Stimulated activated CD8-positive, alpha-beta memory T cell treated with anti-CD3 and anti-CD28 coated beads, Interleukin-7, amount 100 ng/mL, for 48 hours (primary cell): ENCODE data around the gene NPR1.
"Not testable (repeated sequence)": the region's sequence is repeated elsewhere in the genome, so short reads cannot be mapped to it uniquely, and the experiment has no call there.

ENCODE experiments used
- DNase-seq, 2 donors: peaks; one replicate each; pipeline ENCODE4 v3.0.0-alpha.2; 2020; ENCODE audit warnings: low read depth in 1 of 2; ENCODE audit errors: extremely low read depth in 1 of 2

NPR1 gene

DNA sequence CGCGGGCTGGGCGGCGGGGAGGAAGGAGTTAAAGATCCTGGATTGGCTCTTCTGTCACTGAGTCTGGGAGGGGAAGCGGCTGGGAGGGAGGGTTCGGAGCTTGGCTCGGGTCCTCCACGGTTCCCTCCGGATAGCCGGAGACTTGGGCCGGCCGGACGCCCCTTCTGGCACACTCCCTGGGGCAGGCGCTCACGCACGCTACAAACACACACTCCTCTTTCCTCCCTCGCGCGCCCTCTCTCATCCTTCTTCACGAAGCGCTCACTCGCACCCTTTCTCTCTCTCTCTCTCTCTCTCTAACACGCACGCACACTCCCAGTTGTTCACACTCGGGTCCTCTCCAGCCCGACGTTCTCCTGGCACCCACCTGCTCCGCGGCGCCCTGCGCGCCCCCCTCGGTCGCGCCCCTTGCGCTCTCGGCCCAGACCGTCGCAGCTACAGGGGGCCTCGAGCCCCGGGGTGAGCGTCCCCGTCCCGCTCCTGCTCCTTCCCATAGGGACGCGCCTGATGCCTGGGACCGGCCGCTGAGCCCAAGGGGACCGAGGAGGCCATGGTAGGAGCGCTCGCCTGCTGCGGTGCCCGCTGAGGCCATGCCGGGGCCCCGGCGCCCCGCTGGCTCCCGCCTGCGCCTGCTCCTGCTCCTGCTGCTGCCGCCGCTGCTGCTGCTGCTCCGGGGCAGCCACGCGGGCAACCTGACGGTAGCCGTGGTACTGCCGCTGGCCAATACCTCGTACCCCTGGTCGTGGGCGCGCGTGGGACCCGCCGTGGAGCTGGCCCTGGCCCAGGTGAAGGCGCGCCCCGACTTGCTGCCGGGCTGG, at the start of gene NPR1:
TSS of gene NPR1 (plus strand) at position 170 of the 818 bp plus-strand sequence. CDS start at position 591, 421 bp downstream.
- DNase-seq = no peak

- no peak for DNase-seq
These were observed 49.2 kb upstream of the NPR1 start for GRCh38 chr1:153629343-153629665.

DNA sequence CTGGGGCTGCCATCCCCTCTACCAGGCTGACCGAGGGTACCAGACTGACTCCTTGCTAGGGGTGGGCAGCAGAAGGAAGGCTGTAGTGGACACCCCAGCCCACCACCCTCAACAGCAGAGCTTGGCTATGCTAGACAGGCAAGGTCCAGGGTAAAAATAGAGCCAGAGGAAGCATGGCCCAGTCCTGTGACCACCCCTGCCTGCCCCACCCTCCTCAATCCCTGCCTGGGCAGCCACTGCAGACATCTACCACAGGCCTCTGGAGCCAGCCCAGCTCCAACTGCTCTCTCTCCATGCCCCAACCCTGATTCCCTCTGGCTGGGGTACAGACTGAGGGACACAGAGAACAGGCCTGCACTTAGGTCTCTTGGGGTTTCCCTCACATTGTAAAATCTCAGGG, 48.5 kb upstream of the NPR1 start:
- DNase-seq = no peak

GRCh38 chr1:153630384-153630783, 48.1 kb upstream of the NPR1 start:
- DNase-seq = no peak

DNA sequence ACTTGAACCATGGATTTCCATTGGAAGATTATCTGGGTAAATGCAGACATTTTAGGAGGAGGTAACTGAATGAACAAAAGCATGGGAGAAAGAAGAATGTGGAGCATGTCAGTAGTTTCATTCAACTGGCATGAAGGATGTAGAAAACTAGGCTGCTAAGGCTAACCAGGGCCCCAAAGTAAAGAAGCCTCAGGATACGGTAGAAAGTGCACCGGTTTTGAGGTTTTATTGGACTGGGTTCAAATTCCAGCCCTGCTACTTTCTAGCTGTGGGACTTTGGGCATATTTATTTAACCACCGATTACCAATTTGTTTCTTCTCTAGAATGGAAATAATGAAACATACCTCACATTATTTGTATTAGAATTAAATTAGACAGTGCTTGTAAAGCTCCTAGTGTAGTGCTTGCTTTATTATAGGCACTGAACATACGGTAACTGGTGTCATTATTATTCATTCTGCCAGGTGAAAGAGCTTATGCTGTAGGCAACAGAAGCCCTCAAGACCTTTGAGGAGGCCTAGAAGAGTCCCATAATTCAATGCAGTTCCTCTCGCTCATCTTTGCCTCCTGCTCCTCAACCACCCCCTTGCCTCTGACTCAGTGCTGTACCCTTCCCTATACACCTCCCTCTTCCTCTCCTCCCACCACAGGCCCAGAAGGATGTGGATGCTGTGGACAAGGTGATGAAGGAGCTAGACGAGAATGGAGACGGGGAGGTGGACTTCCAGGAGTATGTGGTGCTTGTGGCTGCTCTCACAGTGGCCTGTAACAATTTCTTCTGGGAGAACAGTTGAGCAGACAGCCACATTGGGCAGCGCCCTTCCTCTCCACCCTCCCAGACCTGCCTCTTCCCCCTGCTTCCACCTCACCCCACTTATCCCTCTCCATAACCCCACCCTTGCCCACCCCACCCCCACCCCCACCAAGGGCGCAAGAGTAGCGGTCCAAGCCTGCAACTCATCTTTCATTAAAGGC, 47.2 kb upstream of the NPR1 start:
- no peak for DNase-seq

DNA sequence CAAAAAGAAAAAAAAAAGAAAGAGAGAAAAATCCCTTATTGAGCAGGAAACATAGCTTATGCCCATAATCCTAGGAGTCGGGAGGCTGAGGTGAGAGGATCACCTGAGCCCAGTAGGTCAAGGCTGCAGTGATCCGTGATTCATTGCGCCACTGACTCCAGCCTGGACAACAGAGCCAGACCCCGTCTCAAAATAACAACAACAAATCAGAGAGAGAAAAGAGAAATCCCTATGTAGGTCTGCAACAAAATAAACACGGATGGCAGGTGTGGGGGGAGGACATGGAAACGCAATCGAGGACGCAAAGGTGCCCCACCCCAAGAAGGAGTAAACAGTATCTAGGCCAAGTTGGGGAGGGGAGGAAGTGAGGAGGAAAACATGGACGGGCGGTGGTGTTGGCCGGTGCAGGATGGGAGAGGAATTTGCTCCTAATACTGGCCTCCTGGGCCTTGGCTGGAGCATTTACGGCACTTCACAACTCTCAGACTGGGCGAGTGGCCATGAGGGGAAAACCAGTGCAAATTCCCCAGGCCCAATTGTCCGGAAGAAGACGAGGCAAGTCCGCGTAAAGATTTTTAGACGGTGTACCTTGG, 45.2 kb upstream of the NPR1 start:
- no peak for DNase-seq

DNA sequence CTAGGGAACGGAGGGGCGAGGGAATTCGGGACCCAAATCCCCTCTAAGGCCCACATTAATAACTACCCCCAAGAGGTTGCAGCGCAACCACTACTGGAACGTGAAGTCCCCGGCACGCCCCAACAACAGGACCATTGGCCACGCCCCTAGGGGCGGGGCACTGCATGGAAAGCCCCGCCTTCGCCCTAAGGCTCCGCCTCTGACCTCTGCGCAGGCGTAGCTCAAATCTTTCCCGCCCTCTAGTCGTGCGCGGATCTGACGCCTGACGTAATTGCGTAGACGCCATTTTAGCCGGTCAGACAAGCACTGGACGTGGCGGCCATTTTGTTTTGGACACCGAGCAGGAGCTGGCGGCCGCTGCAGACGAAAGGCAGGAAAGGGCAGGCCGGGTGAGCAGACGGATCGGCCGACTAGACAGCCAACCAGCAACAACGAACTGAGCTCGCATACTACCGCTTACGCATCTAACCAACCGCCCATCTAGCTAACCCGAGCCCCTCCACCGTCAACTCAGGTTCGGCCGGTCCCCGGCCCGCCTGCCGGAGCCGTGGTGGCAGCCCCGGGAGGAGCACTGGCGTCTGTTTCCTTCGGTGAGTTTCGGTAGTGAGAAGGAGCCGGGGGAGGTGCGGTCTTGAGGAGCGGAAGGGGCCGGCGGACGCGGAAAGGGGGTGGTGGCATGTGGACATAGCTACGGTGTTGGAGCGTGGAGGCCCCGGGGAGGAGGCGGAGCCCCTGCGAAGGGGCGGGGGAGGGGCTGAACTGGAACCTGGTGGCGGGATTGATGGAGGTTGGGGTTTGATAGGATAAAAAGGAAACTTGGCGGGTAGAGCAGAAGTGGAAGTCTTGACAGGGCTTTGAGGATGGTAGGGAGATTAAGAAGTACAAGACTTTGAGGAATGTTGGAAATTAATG, 44.5 kb upstream of the NPR1 start, which contains the start of gene CHTOP:
TSS of gene CHTOP (plus strand) at position 313 of the 912 bp plus-strand sequence. CDS start 2,523 bp downstream, outside the sequence.
- peak; percentile 92 to 96 for DNase-seq

GRCh38 chr1:153635872-153636271, 42.6 kb upstream of the NPR1 start:
- DNase-seq = no peak

GRCh38 chr1:153636312-153636711, 42.2 kb upstream of the NPR1 start:
- no peak for DNase-seq

DNA sequence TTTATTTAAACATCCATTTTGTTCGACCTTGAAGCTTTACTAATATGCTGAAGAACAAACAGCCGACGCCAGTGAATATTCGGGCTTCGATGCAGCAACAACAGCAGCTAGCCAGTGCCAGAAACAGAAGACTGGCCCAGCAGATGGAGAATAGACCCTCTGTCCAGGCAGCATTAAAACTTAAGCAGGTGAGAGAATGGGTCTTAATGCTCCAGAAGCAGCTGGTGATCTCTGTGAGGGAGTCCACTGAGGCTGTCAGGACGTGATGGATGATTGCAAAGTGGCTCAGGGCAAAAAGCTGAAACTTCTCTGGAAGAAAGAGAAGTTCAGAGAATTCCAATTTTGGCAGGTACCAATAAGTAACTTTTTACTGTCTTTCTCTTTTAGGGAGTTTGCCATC, 40.2 kb upstream of the NPR1 start:
- no peak for DNase-seq

DNA sequence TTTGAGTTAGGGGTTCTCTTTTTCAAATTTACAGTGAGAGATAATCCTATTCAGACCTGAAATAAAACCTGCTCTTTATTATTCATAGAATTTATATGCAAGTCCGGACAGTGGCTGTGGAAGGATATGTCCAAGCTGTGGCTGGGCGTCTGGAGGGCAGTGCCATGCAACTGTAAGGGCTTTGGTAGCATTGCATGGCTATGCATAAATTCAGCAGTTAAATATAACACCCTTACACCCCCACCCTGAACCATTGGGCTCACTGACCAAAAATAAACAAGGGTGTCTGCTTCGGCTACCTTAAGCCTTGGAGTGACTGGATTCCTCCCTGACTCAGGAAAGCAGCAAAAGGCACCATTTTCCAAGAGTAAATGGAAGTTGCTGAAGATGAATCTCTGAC, 39.2 kb upstream of the NPR1 start:
- no peak for DNase-seq

GRCh38 chr1:153640213-153640612, 38.3 kb upstream of the NPR1 start:
- DNase-seq = not testable (repeated sequence)

GRCh38 chr1:153640861-153641260, 37.6 kb upstream of the NPR1 start:
- DNase-seq = no peak

DNA sequence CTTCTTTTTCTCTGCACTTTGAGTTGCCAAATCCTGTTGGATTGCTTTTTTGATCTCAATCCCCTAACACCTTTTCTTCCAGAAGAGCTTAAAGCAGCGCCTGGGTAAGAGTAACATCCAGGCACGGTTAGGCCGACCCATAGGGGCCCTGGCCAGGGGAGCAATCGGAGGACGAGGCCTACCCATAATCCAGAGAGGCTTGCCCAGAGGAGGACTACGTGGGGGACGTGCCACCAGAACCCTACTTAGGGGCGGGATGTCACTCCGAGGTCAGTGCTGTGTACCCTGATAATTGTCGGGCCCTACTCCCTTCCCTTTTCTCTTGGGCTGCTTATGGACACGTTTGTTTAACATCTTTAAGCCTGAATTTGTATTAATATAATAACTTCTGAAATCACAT, 36.3 kb upstream of the NPR1 start:
- DNase-seq = no peak

GRCh38 chr1:153643100-153643499, 35.4 kb upstream of the NPR1 start:
- DNase-seq = no peak

DNA sequence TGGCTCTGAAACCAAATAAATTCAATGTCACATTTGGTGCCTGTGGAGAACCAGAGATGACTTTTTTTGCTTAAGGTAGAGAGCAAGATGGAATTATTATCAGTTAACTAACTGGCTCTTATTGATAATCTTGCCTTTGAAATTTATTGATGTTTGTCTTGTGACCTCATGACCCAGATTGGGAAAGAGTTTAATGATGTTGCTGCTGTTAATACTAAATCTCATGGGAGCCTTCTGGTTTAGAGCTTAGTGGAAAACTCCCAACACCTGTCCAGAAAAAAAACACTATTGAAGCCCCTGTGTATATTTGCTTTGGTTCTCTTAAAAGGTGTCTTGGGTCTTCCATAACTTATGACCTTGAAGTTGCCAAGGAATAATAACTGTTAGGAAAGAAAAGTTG, 34.7 kb upstream of the NPR1 start:
- DNase-seq = no peak

DNA sequence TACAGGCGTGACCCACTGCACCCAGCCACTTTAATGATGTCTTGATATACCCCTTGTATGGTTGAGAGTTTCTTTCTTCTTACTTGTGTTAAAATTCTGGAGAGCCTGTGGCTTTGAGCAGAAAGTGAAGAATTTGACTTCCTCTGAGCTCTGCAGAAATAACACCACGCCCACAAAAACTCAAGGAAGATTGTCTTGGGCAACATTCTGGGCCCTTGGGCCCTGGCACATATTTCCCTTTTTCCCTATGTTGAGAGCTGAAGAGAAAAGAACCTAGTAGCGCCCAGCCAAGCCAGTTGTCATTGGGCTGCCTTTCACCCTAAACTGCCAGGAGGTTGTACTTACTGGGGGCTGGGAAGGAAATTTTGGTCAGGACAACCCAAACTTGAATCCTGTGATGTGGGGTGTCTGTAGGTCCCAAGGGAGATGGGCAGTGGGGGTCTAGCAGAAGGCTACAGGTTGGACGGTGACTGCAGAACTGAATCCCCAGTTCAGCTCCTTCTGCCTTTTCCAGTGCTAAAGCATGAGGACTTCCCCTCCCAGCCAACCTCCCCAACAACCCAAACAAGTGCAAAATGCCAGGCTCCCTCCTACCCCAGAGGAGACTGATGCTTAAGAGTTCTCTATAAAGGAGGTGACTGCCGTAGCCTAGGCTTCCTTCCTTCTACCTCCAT, 31.7 kb upstream of the NPR1 start:
- DNase-seq = no peak

- DNase-seq = no peak
These were observed 31.2 kb upstream of the NPR1 start for GRCh38 chr1:153647346-153647714.

GRCh38 chr1:153648000-153648643, 30.4 kb upstream of the NPR1 start:
- DNase-seq = no peak
